ENCODE results near the gene PPP2R5B.
A peak's percentile ranks its signal among the peaks of the same experiment; 100 is the strongest.

The PPP2R5B gene

GRCh38 chr11:64935359-64936081 lies 11.0 kb downstream of the PPP2R5B start, which contains the start of gene GPHA2:
Gene GPHA2, minus strand, starts transcription at chr11:64935893. Its CDS starts 433 bp downstream, at chr11:64935460.
- TF ChIP-seq CTCF (IDR thresholded peaks at IDR 0.05; ENCODE audit: borderline replicate concordance, control extremely low read depth, extremely low read depth, insufficient read depth, missing control alignments) = no peak
- DNase-seq (ENCODE audit: low spot score) = peak; percentile 14
- in situ Hi-C loops (cut with MboI; ENCODE audit: low sequenced_read_pairs, unreplicated experiment) = no loop called here

DNA sequence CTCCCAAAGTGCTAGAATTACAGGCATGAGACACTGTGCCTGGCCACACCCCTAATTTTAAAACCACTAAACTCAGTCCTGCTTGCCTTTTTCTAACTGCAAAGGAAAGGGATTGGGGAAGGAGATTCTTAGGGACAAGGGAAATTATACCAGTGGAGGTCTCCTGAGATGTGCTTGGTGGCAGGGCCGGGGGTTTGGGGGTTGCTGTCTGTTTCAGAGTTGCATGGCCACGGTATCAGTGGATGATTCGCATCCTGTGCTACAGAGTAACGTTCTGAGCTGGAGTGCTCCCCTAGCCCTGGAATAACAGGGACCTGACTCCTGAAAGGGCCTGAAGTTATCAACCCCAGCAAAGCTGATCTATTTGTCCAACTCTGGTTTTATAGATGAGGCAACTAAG lies 12.1 kb downstream of the PPP2R5B start:
- DNase-seq (ENCODE audit: low spot score) = no peak
- TF ChIP-seq CTCF (IDR thresholded peaks at IDR 0.05; ENCODE audit: borderline replicate concordance, control extremely low read depth, extremely low read depth, insufficient read depth, missing control alignments) = no peak
- in situ Hi-C loops (cut with MboI; ENCODE audit: low sequenced_read_pairs, unreplicated experiment) = no loop called here

DNA sequence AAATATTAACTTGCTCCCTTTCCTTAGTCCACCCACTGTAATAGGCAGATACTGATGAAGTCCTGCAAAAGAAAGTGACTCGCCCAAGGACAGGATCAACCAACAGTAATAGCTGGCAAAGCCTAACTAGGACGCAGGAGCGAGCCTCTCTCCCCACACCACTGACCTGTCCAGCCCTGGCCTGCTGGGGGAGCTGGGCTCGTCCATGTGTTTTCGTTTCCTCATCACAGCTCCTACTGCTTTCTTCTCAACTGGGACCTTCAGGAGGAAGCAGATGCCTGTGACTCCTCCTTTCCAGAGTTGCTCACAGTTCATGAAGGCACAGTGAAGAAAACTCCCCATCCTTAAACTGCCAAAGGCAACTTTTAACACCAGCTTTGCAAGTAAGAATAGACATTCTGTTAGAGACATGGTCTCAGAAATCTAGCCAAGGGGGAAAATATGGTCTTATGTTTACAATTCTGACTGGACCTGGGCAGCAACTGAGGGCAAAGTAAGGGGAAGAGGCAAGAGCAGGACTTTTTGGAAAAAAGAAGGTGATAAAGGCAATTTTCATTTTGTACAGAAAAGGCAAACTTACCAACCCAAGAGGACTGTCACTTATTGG lies 22.8 kb downstream of the PPP2R5B start:
- in situ Hi-C loops (cut with MboI; ENCODE audit: low sequenced_read_pairs, unreplicated experiment) = no loop called here
- no peak for DNase-seq (ENCODE audit: low spot score)
- no peak for TF ChIP-seq CTCF (IDR thresholded peaks at IDR 0.05; ENCODE audit: borderline replicate concordance, control extremely low read depth, extremely low read depth, insufficient read depth, missing control alignments)

DNA sequence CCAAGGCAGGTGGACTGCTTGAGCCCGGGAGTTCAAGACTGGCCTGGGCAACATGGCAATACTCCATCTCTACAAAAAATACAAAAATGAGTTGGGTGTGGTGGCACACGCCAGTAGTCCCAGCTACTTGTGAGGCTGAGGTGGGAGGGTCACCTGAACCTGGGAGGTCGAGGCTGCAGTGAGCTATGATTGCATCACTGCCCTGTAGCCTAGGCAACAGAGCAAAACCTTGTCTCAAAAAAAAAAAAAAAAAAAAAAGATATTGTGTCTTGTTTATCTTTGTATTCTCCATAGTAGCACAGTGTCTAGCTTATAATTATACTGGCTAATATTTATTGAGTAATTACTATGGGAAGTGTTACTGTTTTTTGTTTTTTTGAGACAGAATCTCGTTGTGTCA lies 27.0 kb downstream of the PPP2R5B start:
- no peak for TF ChIP-seq CTCF (IDR thresholded peaks at IDR 0.05; ENCODE audit: borderline replicate concordance, control extremely low read depth, extremely low read depth, insufficient read depth, missing control alignments)
- in situ Hi-C loops (cut with MboI; ENCODE audit: low sequenced_read_pairs, unreplicated experiment) = no loop called here
- no peak for DNase-seq (ENCODE audit: low spot score)

GRCh38 chr11:64954201-64954600 lies 29.7 kb downstream of the PPP2R5B start:
- no peak for TF ChIP-seq CTCF (IDR thresholded peaks at IDR 0.05; ENCODE audit: borderline replicate concordance, control extremely low read depth, extremely low read depth, insufficient read depth, missing control alignments)
- DNase-seq (ENCODE audit: low spot score) = no peak
- in situ Hi-C loops (cut with MboI; ENCODE audit: low sequenced_read_pairs, unreplicated experiment) = no loop called here

DNA sequence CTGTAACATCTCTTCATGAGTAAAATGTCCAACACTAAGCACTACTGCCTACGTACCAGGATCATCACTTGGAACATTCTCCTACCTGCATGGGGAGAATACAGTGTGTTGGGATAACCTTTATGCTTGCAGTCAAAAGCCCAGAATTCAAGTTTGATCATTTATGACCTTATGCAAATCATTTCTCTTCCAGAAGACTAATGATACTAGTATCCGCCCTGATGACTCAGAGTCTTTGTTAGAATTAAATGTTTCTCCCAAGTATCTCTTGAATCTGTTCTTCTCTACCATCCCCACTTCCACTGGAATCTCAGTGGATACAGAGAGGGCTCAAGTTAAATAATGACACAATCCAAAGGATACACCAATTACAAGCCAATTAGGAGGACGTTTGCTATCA lies 35.0 kb downstream of the PPP2R5B start:
- no peak for DNase-seq (ENCODE audit: low spot score)
- TF ChIP-seq CTCF (IDR thresholded peaks at IDR 0.05; ENCODE audit: borderline replicate concordance, control extremely low read depth, extremely low read depth, insufficient read depth, missing control alignments) = no peak
- in situ Hi-C loops (cut with MboI; ENCODE audit: low sequenced_read_pairs, unreplicated experiment) = no loop called here

Data from GM13976 (cell line).